Measurements from ENCODE around the gene IL2RG. TPM values are rescaled to one million over a fixed set of nuclear protein-coding genes. Genes with fewer than 3 reads are reported as not detected.
A peak's percentile ranks its signal among the peaks of the same experiment; 100 is the strongest.

IL2RG gene
- total and polyA plus RNA-seq, 7 donors: 0.93 to 2.8 (median 1.2) TPM

- H3K9me3 ChIP-seq: no peaks in the 10 kb centered on the region
- peak; percentile 98 to 99 (median 98) for ATAC-seq
- peak within 1 kb of the TSS; percentile 70 for H3K4me3 ChIP-seq
- H3K4me1 ChIP-seq: peaks cover 9% of the 10 kb centered on the region
- peak within 1 kb of the TSS; percentile 79 for H3K27ac ChIP-seq
- intact Hi-C loops (cut with DNase I): no loop called here
- peaks cover 0 to 35% of the 10 kb centered on the region in 2 donors for H3K36me3 ChIP-seq (ENCODE audit: insufficient read depth in 1 of 2, low read depth in 1 of 2)
- no peaks in the 10 kb centered on the region for H3K27me3 ChIP-seq (ENCODE audit: insufficient read depth in 3 of 3, low read length in 2 of 3)
- no peak for TF ChIP-seq CTCF (IDR thresholded peaks at IDR 0.05)
- DNase-seq: peak; percentile 85 to 93
- 1 to 28% (median 2%) methylated on average over 29 to 56 of the region's 56 CpGs for WGBS, 3 donors
These were observed 6.9 kb upstream of the IL2RG start, which contains the start of gene MED12 for GRCh38 chrX:71118032-71118984. MED12 (plus strand) TSS chrX:71118596; CDS start chrX:71118755, 159 bp downstream.

DNA sequence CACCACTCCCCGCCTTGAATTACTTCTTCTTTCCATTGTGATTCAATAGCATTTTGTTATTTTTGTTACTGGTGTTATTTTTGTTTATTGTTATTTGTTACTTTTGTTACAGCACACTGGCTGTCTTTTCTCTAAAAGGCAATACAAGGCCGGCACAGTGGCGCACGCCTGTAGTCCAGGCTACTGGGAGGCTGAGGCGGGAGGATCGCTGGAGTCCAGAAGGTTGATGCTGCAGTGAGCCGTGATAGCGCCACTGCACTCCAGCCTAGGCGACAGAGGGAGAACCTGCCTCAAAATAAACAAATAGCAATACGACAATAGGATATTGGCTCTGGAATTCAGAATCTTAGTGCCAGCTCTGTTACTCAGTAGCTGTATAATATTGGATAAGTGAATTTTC is 6.0 kb upstream of the IL2RG start:
- peak overlapping the region; percentile 70 for H3K4me3 ChIP-seq
- 78 to 86% (median 78%) methylated on average over 10 of the region's 10 CpGs for WGBS, 3 donors
- peak overlapping the region; percentile 79 for H3K27ac ChIP-seq
- intact Hi-C loops (cut with DNase I): no loop called here
- H3K36me3 ChIP-seq (ENCODE audit: insufficient read depth in 1 of 2, low read depth in 1 of 2): peaks cover 0 to 25% of the 10 kb centered on the region in 2 donors
- H3K4me1 ChIP-seq: peaks cover 9% of the 10 kb centered on the region
- DNase-seq: no peak
- no peaks in the 10 kb centered on the region for H3K27me3 ChIP-seq (ENCODE audit: insufficient read depth in 3 of 3, low read length in 2 of 3)
- no peak for TF ChIP-seq CTCF (IDR thresholded peaks at IDR 0.05)
- H3K9me3 ChIP-seq: no peaks in the 10 kb centered on the region
- ATAC-seq: no peak

- Histone ChIP-seq H3K9me3 (no peaks in the 10 kb centered on the region), H3K27me3 (ENCODE audit: insufficient read depth in 3 of 3, low read length in 2 of 3) (no peaks in the 10 kb centered on the region), H3K27ac (no peak overlapping the region), H3K36me3 (ENCODE audit: insufficient read depth in 1 of 2, low read depth in 1 of 2) (no peaks in the 10 kb centered on the region), H3K4me3 (no peak overlapping the region), H3K4me1 (no peaks in the 10 kb centered on the region)
- ATAC-seq: no peak
- intact Hi-C loops (cut with DNase I): no loop called here
- no peak for TF ChIP-seq CTCF (IDR thresholded peaks at IDR 0.05)
- 43 to 53% (median 44%) methylated on average over 5 of the region's 5 CpGs for WGBS, 3 donors
- DNase-seq: no peak
These were observed 599 bp upstream of the IL2RG start for GRCh38 chrX:71111921-71112431.

DNA sequence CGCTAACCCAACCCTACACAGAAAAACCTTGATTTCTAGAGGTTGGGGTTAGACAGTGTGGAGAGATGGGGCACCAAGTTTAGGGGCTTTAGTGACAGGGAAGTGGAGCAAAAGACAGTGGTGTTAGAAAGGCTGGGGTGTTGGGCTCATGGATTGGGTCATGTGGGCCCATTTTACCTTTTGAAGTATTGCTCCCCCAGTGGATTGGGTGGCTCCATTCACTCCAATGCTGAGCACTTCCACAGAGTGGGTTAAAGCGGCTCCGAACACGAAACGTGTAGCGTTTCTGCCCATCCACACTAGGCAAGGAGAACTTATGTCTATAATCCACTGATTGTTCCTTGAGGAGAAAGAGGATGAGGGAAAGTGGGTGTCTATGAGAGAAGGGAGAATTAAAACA is 2.3 kb downstream of the IL2RG start:
- 82 to 96% (median 91%) methylated on average over 6 of the region's 6 CpGs for WGBS, 3 donors
- intact Hi-C loops (cut with DNase I): no loop called here
- Histone ChIP-seq H3K27me3 (ENCODE audit: insufficient read depth in 3 of 3, low read length in 2 of 3) (no peaks in the 10 kb centered on the region), H3K27ac (no peak overlapping the region), H3K4me1 (no peaks in the 10 kb centered on the region), H3K36me3 (ENCODE audit: insufficient read depth in 1 of 2, low read depth in 1 of 2) (no peaks in the 10 kb centered on the region), H3K9me3 (no peaks in the 10 kb centered on the region), H3K4me3 (no peak overlapping the region)
- TF ChIP-seq CTCF (IDR thresholded peaks at IDR 0.05): no peak
- no peak for ATAC-seq
- DNase-seq: no peak
